Brain pericyte (primary cell): Measurements from ENCODE around the gene ZFP42.
"Not testable (repeated sequence)": the region's sequence is repeated elsewhere in the genome, so short reads cannot be mapped to it uniquely, and the experiment has no call there.

Experiments
- DNase-seq: peaks from one replicate; pipeline ENCODE4 v3.0.0-alpha.2; 2012; ENCODE audit warnings: low read depth, low spot score

Gene ZFP42

DNA sequence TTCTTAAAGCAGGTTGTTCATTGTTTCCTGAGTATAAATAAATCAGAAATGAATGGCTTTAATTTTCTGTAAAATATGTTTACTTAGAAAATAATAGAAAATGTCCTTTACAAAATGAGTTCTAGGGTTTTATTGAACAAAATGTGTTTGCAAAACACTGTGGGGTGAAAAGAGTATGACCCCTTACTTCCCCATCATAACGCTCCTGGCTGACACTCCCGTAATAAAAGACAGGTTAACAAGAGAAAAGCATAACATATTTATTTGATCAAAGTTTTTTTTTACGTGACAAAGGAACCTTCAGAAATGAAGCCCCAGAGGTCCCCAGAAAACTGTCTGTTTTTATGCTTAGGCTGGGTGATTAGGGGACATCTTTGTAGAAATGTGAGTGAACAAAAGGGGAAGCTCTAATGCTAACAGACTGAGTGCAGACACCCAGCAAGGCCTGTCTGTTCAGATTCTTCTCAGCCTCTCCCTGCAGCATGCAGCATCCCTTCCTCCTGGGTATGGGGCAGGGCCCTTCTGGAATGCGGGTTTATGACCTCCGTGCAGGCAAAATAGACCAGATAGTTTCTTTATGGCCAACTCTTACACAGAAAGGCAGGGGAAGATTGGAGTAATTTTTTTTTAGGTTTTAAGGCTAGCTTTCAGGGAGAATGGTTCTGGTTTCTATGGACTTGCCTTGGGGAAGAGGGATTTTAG, 26.1 kb downstream of the ZFP42 start:
- no peak for DNase-seq

DNA sequence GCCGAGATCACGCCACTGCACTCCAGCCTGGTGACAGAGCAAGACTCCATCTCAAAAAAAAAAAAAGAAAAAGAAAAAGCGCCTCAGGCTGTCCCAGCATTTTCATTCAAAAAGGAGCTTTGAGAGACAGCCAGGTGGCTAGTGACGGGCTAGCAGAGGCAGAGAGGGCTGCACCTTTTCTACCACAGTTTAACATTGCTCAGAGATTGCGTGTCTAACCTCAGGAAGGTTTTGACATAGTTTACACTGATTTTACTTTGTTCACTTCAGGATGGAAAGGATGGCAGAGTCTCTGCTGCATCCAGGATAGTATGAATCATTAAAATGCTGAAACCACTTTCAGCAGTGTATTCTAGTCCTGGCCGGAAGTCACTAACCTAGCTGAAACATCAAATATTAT, 28.1 kb downstream of the ZFP42 start:
- no peak for DNase-seq

DNA sequence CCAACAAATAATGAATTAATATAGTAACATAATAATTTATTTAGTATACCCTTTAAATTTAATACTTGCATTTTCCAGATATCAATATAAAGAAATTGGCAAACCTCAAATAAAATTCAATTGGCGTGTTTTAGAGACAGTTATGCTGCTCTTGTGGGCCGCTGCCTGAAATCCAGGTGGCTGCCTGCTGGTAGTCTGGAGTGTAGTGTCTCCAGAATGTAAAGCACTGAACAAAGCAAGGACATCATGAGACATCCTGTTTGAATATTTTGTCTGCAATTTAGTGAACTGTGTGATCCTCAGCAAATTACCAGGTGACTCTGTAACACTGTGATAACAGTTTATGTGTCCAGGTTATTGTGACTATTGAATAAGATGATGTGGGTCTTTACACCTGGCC, 29.9 kb downstream of the ZFP42 start:
- DNase-seq, result no peak

DNA sequence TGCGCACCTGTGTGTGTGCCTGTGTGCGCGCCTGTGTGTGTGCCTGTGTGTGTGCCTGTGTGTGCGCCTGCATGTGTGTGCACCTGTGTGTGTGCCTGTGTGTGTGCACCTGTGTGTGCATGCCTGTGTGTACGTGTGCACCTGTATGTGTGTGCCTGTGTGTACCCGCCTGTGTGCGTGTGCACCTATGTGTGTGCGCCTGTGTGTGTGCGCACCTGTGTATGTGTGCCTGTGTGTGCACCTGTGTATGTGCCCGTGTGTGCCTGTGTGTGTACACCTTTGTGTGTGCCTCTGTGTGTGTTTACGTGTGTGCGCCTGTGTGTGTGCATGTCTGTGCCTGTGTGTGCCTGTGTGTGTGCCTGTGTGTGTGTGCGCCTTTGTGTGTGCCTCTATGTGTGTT, 33.5 kb downstream of the ZFP42 start:
- DNase-seq, result no peak

DNA sequence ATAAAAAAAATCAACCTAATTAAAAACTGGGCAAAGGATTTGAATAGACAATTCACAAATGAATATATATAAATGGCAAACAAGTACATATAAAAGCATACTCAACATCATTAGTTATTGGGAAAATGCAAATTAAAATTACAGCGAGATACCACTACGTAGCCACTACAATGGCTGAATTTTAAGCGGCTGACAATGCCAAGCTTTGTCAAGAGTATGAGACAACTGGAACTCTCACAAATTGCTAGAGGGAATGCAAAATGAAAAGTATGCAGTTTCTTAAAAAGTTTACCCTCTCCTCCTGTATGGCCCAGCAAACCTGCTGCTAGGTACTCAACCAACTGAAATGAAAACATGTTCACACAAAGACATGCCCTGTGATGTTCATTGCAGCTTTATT, 34.8 kb downstream of the ZFP42 start:
- DNase-seq, result no peak

DNA sequence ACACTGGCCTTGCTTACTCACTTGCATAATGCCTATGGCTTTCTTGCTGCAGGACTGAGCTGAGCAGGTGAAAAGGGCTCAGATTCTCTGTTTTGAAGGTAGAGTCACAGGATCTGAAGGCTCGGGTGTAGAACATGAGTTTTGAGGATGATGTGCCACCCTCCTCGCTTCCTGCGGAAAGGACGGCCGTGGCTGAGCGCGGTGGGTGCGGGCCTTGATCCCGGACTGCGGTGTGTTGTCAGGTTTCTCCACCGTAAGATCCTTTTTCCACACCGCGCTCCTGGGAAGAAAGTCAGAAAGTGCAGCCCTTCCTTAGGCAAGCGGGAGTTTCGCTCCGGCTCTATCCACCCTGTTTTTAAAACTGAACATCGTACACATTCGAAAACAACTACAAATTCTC, 36.2 kb downstream of the ZFP42 start:
- no peak for DNase-seq

DNA sequence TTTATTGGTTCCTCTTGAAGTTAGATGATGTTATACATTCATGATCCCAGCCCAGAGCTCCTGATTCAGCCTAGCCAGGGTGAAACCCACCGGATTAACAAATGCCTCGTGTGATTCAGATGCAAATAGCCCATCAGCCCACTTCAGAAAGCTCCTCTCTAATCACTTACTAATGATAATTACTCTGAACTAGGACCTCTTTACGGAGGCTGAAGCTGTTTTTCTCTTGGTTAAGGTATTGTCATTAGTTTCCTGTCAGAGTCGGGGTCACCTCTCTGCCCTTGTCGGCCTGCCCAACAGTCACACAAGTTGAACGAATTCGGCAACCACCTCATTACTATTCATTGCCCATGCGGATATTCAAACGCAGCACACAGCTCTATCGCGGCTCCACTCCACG, 36.6 kb downstream of the ZFP42 start:
- no peak for DNase-seq

DNA sequence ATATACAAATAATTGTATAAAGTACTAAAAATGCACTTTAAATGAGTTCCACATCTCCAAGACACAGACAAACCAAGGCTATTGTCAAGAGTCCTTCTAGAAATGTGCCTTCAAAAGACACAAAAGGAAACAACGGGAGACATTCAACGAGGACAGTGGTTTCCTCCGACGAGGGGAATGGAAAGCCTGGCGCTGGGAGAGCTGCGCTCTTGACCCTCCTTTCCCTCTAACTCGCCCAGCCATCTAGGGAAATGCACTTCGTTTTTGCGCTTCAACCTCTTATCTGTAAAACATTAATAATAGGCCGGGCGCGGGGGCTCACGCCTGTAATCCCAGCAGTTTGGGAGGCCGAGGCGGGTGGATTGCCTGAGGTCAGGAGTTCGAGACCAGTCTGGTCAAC, 37.0 kb downstream of the ZFP42 start:
- DNase-seq, result no peak

DNA sequence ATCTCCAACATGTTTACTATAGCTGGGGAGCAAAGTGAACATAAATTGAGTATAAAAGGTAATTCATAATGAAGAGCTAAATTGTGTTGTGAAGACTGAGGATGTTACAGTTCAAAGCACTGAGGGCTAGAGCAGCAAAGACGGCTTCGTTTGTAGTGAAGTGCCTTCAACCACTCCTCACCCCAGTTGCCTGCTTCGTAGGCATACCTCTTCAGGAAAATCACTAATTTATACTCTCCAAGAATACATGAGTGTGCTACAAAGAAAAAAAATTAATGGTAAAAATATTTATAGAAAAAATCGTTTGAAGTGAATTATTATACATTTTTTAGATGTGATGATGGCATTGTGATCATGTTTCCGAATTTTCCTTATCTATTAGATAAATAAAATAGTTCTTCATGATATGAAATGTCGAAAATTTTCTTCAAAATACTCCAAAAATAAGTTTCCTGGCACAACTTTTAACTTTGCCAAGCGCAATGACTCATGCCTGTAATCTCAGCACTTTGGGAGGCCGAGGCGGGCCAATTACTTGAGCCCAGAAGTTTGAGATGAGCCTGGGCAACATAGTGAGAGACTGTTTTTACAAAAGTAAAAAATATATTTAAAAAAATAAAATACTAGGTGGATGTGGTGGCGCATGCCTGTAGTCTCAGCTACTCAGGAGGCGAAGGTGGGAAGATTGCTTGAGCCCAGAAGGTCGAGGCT, 41.6 kb downstream of the ZFP42 start:
- no peak for DNase-seq

DNA sequence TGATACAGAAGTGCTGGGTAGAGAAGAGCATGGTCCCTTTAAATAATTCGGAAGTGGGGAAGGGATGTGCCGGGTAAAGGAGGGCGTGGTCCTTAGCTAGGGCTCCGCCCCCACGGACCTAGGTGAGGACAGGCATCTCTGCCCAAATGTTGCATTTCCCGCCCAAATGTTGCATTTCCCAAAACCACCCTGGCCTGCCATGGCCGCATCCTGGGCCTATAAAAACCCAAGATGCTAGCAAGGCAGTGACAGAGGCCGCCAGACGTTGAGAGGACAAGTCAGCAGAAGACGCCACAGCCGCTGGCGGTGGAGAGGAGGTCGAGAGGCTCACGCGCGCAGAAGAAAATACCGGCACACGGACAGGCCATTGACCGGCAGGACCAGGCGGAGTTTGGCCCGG, 46.1 kb downstream of the ZFP42 start:
- DNase-seq, result no peak

DNA sequence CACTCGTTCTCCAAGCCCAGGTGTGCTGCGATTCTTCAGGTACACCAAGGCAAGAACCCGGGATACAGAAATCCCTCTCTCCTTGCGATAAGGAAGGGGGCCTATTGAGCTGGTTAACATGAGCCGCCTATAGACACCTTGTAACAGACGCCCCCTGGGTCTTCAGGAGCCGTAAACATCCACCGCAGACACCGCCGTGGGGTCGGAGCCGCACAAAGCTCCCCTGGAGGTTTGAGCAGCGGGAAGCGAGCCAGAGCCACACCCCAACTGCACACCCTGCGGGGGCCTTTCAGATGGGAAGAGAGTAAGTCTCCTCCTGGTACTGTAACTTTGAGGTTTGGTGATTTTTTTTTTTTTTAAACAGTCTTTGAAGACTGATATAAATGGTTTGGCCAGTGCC, 46.6 kb downstream of the ZFP42 start:
- DNase-seq, result no peak

DNA sequence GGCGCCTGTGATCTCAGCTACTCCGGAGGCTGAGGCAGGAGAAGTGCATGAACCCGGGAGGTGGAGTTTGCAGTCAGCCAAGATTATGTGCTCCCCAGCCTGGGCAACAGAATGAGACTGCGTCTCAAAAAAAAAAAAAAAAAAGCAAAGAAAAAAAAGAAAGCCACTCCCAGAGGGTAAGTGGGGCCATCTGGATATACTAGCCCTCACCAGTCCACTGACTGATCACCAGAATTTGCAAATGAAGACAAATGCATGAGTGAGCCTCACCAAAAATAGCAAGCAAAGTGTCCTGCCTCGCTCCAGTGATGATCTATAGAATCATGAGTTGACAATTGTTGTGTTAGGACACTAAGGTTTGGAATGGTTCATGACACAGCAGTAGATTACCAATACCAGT, 47.6 kb downstream of the ZFP42 start:
- DNase-seq, result no peak

DNA sequence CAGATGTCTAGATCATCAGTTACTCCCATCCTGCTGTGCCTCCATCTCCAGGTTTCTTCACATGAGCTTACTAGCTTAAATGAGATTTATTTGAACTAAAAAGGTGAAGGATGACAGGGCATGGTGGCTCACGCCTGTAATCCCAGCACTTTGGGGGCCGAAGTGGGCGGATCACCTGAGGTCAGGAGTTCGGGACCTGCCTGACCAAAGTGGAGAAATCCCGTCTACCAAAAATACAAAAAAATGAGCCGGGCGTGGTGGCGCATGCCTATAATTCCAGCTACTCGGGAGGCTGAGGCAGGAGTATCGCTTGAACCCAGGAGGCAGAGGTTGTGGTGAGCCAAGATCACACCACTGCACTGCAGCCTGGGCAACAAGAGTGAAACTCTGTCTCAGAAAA, 49.9 kb downstream of the ZFP42 start:
- DNase-seq, result not testable (repeated sequence)

DNA sequence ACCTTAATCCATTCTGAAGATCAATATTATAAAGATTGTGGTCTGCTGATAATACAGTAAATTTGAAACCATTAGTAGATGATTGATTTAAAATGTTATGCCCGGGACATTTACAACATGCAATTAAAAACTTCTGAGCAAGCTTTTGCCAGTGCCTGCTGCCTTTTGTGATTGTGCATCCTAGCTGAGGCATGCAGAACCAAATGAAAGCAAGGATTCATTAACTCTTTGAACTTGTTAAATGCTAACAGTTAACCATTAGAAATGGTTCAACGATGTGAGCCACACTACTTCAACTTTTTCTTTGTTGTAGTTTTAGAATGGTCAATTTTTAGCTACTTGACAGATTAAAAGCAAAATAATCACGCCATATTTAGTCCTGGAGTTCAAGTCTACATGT, 51.1 kb downstream of the ZFP42 start:
- DNase-seq, result no peak

DNA sequence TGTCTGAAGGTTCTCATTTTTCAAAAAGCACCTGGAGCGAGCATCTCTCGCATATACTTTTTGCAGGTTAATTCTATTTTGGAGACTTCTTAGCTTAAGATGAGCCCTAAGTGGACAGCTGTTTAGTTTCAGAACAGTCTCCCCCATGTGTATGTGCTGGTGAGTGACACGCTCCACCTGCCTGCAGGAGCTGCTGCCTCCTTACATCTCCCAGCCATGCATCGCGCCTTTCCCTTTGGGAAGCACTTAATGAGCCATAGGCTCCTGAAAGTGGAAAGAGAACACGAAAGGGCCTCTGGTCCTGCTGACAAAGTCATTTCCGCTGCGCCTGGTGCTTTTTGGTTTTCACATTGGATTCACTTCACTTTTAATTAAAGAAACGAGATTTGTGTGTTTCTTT, 57.7 kb downstream of the ZFP42 start:
- no peak for DNase-seq
